HG03442 (cell line): ENCODE measurements around the gene ADD1.
"Not testable (repeated sequence)": the region's sequence is repeated elsewhere in the genome, so short reads cannot be mapped to it uniquely, and the experiment has no call there.

ENCODE experiments used
- ATAC-seq: cut with Tn5 transposase; IDR thresholded peaks from one replicate; pipeline ENCODE4 v1.9.1; 2021; ENCODE audit warnings: mild to moderate bottlenecking, moderate library complexity; ENCODE audit not compliant: unreplicated experiment

Gene ADD1

GRCh38 chr4:2914256-2915126, 70.8 kb downstream of the ADD1 start:
- ATAC-seq, result peak; percentile 60

DNA sequence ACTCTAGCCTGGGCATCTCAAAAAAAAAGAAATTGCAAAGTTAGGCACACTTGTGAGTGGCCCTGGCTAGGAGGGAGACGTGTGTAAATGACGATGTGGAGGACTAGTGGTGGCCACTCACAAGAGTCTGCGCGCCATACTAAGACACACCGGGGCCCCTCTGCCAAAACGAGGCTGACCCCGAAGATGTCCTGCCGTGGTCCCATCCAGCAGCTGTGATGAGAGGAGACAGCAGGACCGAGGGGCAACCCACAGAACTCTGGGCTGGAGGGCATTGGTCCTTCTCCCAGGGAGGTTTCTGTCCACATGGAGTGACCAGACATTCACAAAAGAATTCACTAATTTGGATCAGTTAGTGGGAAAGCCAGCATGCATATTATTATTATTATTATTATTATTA, 72.1 kb downstream of the ADD1 start:
- no peak for ATAC-seq

DNA sequence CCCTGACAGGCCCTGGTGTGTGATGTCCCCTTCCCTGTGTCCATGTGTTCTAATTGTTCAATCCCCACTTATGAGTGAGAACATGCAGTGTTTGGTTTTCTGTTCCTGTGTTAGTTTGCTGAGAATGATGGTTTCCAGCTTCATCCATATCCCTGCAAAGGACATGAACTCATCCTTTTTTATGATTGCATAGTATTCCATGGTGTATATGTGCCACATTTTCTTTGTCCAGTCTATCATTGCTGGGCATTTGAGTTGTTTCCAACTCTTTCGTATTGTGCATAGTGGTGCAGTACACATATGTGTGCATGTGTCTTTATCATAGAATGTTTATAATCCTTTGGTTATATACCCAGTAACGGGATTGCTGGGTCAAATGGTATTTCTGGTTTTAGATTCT, 73.1 kb downstream of the ADD1 start:
- ATAC-seq, result not testable (repeated sequence)

DNA sequence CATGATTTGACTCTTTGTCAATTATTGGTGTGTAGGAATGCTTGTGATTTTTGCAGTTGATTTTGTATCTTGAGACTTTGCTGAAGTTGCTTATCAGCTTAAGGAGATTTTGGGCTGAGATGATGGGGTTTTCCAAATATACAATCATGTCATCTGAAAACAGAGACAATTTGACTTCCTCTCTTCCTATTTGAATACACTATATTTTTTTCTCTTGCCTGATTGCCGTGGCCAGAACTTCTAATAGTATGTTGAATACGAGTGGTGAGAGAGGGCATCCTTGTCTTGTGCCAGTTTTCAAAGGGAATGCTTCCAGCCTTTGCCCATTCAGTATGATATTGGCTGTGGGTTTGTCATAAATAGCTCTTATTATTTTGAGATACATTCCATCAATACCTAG, 74.7 kb downstream of the ADD1 start:
- not testable (repeated sequence) for ATAC-seq

DNA sequence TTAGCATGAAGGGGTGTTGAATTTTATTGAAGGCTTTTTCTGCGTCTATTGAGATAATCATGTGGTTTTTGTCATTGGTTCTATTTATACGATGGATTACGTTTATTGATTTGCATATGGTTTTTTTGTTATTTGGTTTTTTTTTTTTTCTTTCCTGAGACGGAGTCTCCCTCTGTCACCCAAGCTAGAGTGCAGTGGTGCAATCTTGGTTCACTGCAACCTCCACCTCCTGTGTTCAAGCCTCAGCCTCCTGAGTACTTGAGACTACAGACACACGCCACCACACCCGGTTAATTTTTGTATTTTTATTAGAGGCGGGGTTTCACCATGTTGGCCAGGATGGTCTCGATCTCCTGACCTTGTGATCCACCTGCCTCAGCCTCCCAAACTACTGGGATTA, 75.1 kb downstream of the ADD1 start:
- ATAC-seq, result not testable (repeated sequence)

DNA sequence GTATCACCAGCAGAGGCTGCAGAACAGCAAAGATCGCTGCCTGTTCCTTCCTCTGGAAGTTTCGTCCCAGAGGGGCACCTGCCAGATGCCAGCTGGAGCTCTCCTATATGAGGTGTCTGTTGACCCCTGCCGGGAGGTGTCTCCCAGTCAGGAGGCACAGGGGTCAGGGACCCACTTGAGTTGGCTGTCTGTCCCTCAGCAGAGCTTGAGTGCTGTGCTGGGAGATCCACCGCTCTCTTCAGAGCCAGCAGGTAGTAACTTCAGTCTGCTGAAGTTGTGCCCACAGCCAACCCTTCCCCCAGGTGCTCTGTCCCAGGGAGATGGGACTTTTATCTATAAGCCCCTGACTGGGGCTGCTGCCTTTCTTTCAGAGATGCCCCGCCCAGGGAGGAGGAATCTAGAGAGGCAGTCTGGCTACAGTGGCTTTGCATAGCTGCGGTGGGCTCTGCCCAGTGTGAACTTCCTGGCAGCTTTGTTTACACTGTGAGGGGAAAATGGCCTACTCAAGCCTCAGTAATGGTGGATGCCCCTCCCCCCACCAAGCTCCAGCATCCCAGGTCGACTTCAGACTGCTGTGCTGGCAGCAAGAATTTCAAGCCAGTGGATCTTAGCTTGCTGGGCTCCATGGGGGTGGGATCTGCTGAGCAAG, 78.9 kb downstream of the ADD1 start:
- ATAC-seq, result not testable (repeated sequence)

GRCh38 chr4:2923141-2923551, 79.5 kb downstream of the ADD1 start:
- no peak for ATAC-seq

- ATAC-seq, result no peak
Measured at GRCh38 chr4:2923668-2924173, 80.1 kb downstream of the ADD1 start.

- ATAC-seq, result no peak
Measured at GRCh38 chr4:2924286-2924685, 80.6 kb downstream of the ADD1 start.

DNA sequence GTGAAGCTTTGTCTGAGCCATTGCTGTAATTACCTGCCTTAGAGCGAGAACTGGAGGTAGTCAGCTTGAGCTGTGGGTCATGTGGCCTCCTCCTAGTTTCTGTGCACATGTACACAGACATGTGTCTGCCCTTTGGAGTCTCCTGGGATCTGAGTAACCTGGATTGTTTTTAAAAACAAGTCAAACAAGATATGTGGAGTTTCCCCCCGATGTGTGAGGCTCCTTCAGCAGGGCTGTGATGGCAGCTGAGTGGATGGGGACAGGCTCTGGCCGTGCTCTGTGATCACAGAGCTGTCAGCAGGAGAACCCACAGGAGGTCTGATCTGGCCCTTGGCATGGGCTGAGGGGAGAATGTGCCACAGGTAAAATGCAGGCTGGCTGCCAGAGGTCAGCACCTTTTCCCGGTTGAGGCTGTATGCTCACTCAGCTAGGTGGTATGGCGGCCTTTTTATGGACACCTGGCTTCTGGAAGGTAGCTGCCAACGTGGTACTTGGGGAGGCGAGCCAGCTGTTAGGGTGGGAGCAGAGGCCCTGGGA, 81.2 kb downstream of the ADD1 start:
- ATAC-seq, result no peak

DNA sequence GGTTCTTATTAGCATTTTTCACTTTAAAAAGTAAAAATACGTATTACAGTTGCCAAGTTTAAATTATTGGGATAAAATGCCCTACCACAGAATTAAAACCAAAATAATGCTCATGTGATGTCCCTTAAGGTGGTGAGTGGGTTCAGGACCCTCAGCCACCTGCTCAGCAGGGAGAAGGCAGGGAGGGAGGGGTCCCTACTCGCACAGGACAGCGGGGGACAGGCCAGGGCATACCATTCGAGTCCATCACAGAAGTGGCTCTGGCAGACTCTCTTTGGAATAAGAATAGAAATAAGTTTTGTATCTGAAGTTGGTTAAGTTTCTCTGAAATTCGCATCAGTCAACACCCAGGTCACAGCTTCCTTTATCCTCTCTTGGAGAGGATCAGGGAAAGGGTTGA, 81.9 kb downstream of the ADD1 start:
- no peak for ATAC-seq

- no peak for ATAC-seq
Measured at GRCh38 chr4:2925931-2926860, 82.6 kb downstream of the ADD1 start.

- ATAC-seq, result no peak
Measured at GRCh38 chr4:2927016-2927695, 83.5 kb downstream of the ADD1 start.

GRCh38 chr4:2927696-2928075, 84.0 kb downstream of the ADD1 start:
- no peak for ATAC-seq

- ATAC-seq, result no peak
Measured at GRCh38 chr4:2928242-2929176, 84.9 kb downstream of the ADD1 start.

GRCh38 chr4:2929469-2929868, 85.8 kb downstream of the ADD1 start:
- ATAC-seq, result no peak

GRCh38 chr4:2930135-2930757, 86.6 kb downstream of the ADD1 start:
- ATAC-seq, result no peak

GRCh38 chr4:2930758-2931511, 87.3 kb downstream of the ADD1 start:
- no peak for ATAC-seq
